Limb (tissue), 2 donors: Measurements from ENCODE around the gene EVL.
"Not testable (repeated sequence)": the region's sequence is repeated elsewhere in the genome, so short reads cannot be mapped to it uniquely, and the experiment has no call there.

Source experiments
- DNase-seq, 2 donors: peaks; one replicate each; pipeline ENCODE4 v3.0.0-alpha.2; 2016; ENCODE audit errors: extremely low spot score in 2 of 2

EVL gene

GRCh38 chr14:100144996-100145646, 79.9 kb downstream of the EVL start:
- no peak for DNase-seq

- no peak for DNase-seq
These were observed 80.7 kb downstream of the EVL start for GRCh38 chr14:100145682-100146464.

- no peak for DNase-seq
These were observed 81.4 kb downstream of the EVL start for GRCh38 chr14:100146531-100147091.

- DNase-seq, result no peak
These were observed 82.0 kb downstream of the EVL start for GRCh38 chr14:100147181-100147631.

- no peak for DNase-seq
These were observed 82.7 kb downstream of the EVL start for GRCh38 chr14:100147691-100148464.

- DNase-seq, result no peak
These were observed 83.9 kb downstream of the EVL start for GRCh38 chr14:100148837-100149731.

- DNase-seq, result no peak
These were observed 84.8 kb downstream of the EVL start for GRCh38 chr14:100149851-100150611.

GRCh38 chr14:100150932-100151587, 85.8 kb downstream of the EVL start:
- DNase-seq, result no peak

GRCh38 chr14:100152091-100152490, 86.9 kb downstream of the EVL start:
- no peak for DNase-seq

GRCh38 chr14:100153560-100153959, 88.3 kb downstream of the EVL start:
- DNase-seq, result no peak

- no peak for DNase-seq
These were observed 89.9 kb downstream of the EVL start for GRCh38 chr14:100155049-100155621.

- DNase-seq, result no peak
These were observed 90.8 kb downstream of the EVL start for GRCh38 chr14:100155756-100156616.

- DNase-seq, result no peak
These were observed 91.6 kb downstream of the EVL start for GRCh38 chr14:100156776-100157175.

- not testable (repeated sequence) for DNase-seq
These were observed 92.5 kb downstream of the EVL start for GRCh38 chr14:100157548-100158232.

- no peak for DNase-seq
These were observed 93.4 kb downstream of the EVL start for GRCh38 chr14:100158566-100159093.

GRCh38 chr14:100159094-100159864, 94.1 kb downstream of the EVL start, which contains the start of gene DEGS2:
Gene DEGS2, minus strand, starts transcription at chr14:100159645. Its CDS starts 58 bp downstream, at chr14:100159587.
- DNase-seq, result no peak
